LNCAP (cell line): ENCODE results near the gene NUDT21.

ENCODE experiments used
- TF ChIP-seq, protein P1 (sequence below): fragments of 450-650 bp; IDR thresholded peaks from 2 replicates; pipeline ENCODE4 v1.5.1; 2017; ENCODE audit warnings: mild to moderate bottlenecking

Gene NUDT21

DNA sequence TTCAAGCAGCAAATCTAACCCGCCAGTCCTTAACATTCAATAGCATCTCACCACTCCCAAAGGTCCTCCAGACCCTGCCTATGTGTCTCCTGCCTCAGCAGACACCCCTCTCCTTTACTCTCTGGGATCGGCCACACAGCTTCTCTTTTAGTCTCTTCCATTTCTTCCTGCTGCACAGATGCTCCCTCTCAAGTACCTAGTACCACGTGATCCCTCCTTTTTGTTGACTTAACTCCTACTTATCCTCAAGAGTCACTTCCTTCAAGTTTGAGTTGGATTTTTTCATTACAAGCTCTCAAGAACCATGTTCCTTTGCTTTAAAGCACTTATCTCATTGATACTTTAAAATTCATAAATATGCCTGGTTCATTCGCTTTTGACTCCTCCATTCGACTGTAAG, 50.7 kb downstream of the NUDT21 start:
- TF ChIP-seq, protein P1, sequence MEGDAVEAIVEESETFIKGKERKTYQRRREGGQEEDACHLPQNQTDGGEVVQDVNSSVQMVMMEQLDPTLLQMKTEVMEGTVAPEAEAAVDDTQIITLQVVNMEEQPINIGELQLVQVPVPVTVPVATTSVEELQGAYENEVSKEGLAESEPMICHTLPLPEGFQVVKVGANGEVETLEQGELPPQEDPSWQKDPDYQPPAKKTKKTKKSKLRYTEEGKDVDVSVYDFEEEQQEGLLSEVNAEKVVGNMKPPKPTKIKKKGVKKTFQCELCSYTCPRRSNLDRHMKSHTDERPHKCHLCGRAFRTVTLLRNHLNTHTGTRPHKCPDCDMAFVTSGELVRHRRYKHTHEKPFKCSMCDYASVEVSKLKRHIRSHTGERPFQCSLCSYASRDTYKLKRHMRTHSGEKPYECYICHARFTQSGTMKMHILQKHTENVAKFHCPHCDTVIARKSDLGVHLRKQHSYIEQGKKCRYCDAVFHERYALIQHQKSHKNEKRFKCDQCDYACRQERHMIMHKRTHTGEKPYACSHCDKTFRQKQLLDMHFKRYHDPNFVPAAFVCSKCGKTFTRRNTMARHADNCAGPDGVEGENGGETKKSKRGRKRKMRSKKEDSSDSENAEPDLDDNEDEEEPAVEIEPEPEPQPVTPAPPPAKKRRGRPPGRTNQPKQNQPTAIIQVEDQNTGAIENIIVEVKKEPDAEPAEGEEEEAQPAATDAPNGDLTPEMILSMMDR: no peak

DNA sequence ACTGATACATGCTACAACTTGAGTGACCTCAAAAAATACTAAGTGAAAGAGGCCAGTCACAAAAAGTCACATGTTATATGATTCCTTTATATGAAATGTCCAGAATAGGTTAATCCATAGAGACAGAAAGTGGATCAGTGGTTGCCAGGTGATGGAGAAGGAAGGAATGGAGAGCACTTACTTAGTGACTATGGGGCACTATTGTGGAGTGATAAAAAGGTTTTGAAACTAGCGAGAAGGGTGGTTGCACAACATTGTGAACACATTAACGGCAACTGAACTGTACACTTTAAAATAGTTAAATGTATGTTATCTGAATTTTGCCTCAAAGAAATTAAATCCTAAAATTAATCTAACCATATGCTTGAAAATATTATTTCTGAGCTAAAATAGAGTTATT, 51.6 kb downstream of the NUDT21 start:
- TF ChIP-seq, protein P1: no peak

DNA sequence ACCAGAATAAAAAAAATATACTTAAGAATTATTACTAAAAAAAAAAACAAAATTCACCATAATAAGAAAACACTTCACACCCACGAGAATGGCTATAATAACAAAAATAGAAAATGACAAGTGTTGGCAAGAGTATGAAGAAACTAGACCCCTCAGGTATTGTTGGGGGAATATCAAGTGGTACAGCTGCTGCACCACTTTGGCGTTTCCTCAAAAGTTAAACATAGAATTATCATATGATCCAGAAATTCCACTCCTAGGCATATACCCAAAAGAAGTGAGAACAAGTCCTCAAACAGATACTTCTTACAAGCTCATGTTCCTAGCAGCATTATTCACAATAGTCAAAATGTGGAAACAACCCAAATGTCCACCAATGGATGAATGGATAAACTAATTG, 52.1 kb downstream of the NUDT21 start:
- TF ChIP-seq, protein P1: no peak

DNA sequence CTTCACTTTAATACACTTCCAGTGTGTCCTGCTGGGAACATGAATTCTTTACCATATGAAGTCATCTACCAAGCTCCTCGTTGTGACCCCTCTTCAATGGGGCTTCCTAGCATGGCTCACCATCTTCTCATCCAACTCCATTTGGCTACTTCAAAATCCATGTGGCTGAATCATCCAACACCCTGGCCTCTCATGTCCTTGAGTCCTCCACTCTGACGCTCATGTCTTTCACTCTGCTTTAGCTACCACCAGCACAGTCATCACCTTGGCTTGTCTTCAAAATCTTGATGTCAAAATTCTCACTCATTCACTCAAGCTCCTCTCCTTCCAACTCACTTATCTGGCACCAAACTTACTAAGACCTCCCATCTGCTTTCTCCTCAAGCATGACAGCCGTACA, 61.6 kb downstream of the NUDT21 start:
- TF ChIP-seq, protein P1: no peak

DNA sequence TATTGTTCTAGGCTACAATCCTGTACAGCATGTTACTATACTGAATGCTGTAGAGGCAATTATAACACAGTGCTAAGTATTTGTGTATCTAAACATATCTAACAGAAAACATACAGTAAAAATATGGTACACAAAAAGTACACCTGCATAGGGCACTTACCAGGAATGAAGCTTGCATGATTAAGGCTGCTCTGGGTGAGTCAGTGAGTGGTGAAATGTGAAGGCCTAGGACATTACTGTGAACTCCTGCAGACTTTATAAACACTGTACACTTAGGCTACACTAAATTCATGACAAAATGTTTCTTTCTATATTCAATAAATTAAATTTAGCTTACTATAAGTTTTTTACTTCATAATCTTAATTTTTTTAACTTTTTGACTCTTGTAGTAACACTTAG, 62.9 kb downstream of the NUDT21 start:
- TF ChIP-seq, protein P1: no peak

DNA sequence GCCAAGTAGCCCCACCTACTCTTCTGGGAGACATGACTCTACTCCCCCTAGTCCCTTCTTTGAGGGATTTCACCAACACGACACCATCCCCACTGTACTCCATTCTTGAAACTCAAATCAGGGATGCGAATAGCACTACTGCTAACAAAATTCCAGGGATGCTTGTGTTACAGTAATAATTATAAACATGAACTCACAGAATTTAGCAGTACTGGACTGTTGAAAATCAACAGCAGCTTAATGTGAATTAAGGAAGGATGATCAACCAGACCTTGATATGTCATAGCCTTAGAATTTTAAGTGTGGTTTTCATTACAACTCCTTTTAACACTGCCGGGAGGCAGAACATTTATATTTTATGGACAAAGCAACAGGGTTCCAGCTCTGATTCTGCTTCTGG, 63.7 kb downstream of the NUDT21 start:
- TF ChIP-seq, protein P1: no peak

DNA sequence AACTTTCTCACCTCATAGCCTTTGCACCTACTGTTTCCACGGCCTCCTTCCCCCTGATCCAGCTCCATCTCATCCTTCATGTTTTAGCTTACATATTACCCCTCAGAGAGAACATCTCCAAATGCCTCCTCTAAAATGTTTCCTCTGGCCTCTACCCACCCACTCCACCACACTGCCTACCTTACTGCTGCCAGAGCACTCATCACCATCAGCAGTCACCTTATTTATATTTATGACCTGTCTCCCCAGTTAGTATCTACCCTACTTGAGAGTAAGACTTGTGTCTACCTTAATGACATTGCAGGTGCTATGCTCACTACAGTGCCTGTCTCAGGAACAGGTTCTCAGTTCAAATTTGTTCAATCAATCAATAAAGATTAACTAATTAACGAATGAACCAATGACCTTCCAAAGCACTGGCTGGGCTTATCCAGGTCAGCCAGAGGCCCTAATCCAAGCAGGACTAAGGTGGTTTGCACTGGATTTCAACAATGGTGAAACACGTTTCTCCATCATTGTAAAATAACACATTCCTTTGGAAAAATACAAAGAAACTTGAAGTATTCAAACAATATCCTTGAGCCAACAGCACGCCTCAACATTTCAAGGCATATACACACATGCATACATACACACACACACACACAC, 66.9 kb downstream of the NUDT21 start:
- TF ChIP-seq, protein P1: no peak

DNA sequence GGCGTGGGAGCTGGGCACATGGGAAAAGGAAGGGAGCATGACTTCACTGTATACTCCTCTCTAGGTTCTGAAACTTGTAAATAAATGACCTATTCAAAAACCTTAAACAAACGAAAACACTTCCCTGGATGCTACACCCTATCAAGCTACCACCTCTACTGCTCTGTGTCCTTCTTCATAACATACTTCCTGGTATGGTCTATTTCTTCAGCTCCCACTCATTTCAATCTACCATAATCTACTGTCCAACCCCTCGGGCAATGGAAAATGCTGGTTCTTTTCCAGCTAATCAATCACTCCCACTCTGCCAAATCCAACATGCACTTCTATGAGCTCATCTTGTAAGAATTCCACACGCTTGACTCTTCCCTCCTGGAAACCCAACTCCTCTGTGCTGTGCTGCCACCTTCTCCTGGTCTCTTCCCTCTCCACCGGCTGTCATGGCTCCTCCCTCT, 68.2 kb downstream of the NUDT21 start:
- TF ChIP-seq, protein P1: no peak
